ENCODE measurements around the gene NPBWR2.

NPBWR2 gene

GRCh38 chr20:64106981-64107735 lies at the start of gene NPBWR2:
NPBWR2 (minus strand) TSS chr20:64107565; CDS start chr20:64106831, 734 bp downstream.
- peak in 1 of 51 donors; percentile 20 for DNase-seq

- DNase-seq = no peak
Observed at GRCh38 chr20:64156136-64156885, 48.9 kb upstream of the NPBWR2 start.

- no peak for DNase-seq
Observed at GRCh38 chr20:64155258-64156135, 48.1 kb upstream of the NPBWR2 start.

GRCh38 chr20:64154590-64155257 lies 47.4 kb upstream of the NPBWR2 start:
- no peak for DNase-seq

GRCh38 chr20:64153861-64154589 lies 46.7 kb upstream of the NPBWR2 start:
- DNase-seq = no peak

GRCh38 chr20:64153410-64153809 lies 46.0 kb upstream of the NPBWR2 start:
- no peak for DNase-seq

- no peak for DNase-seq
Observed at GRCh38 chr20:64152906-64153305, 45.5 kb upstream of the NPBWR2 start.

- DNase-seq = no peak
Observed at GRCh38 chr20:64151633-64152530, 44.5 kb upstream of the NPBWR2 start.

- no peak for DNase-seq
Observed at GRCh38 chr20:64150756-64151632, 43.6 kb upstream of the NPBWR2 start.

GRCh38 chr20:64149809-64150560 lies 42.6 kb upstream of the NPBWR2 start:
- DNase-seq = no peak

- DNase-seq = no peak
Observed at GRCh38 chr20:64149141-64149540, 41.8 kb upstream of the NPBWR2 start.

- DNase-seq = no peak
Observed at GRCh38 chr20:64148581-64148980, 41.2 kb upstream of the NPBWR2 start.

- DNase-seq = peak in 2 of 51 donors; percentile 11 to 36
Observed at GRCh38 chr20:64146936-64147477, 39.6 kb upstream of the NPBWR2 start.

- no peak for DNase-seq
Observed at GRCh38 chr20:64146301-64146935, 39.1 kb upstream of the NPBWR2 start.

GRCh38 chr20:64145458-64146300 lies 38.3 kb upstream of the NPBWR2 start:
- DNase-seq = no peak
